Uterus (tissue), 4 donors: ENCODE data around the gene USP46. TPM values are rescaled to one million over a fixed set of nuclear protein-coding genes. Genes with fewer than 3 reads are reported as not detected.

Experiments used
- DNase-seq, 2 donors: peaks; one replicate each; pipeline ENCODE4 v3.0.0-alpha.2; 2019 to 2020
- H3K27ac ChIP-seq, 2 donors: fragments of 200-600 bp; sonication (generic); 1 replicate in 1 of 2; 2 replicates in 1 of 2; pipeline ENCODE4 v1.5.1; 2016 to 2018
- H3K27me3 ChIP-seq, 2 donors: fragments of 200-600 bp; sonication (generic); one replicate each; pipeline ENCODE4 v1.5.1; 2018 to 2019; ENCODE audit warnings: control low read depth in 1 of 2
- H3K36me3 ChIP-seq, 2 donors: fragments of 200-600 bp; sonication (generic); one replicate each; pipeline ENCODE4 v1.5.1; 2019; ENCODE audit warnings: control low read depth in 1 of 2
- H3K4me1 ChIP-seq, 2 donors: fragments of 200-600 bp; sonication (generic); one replicate each; pipeline ENCODE4 v1.5.1; 2018 to 2019; ENCODE audit warnings: control low read depth in 1 of 2
- H3K4me3 ChIP-seq, 2 donors: fragments of 200-600 bp; sonication (generic); 1 replicate in 1 of 2; 2 replicates in 1 of 2; pipeline ENCODE4 v1.5.1; 2018 to 2019; ENCODE audit warnings: mild to moderate bottlenecking in 1 of 2
- H3K9me3 ChIP-seq, 2 donors: fragments of 200-600 bp; sonication (generic); one replicate each; pipeline ENCODE4 v1.5.1; 2019; ENCODE audit warnings: control low read depth in 1 of 2
- CTCF ChIP-seq, 4 experiments: fragments of 200-600 bp in 2 of 4; fragments of 450-650 bp in 2 of 4; sonication (generic) in 2 of 4; IDR thresholded peaks; one replicate each; pipeline ENCODE4 v1.5.1; 2016 to 2019; ENCODE audit warnings: antibody characterized with exemption in 4 of 4, mild to moderate bottlenecking in 2 of 4, moderate library complexity in 1 of 4
- POLR2A ChIP-seq, 2 donors: fragments of 450-650 bp; IDR thresholded peaks; one replicate each; pipeline ENCODE4 v1.6.1; 2016; ENCODE audit warnings: antibody characterized with exemption in 2 of 2, mild to moderate bottlenecking in 1 of 2, moderate library complexity in 1 of 2
- intact Hi-C: fragments of 100-400 bp; cut with DNase I; formaldehyde crosslinking; loops from one replicate; pipeline ENCODE4 v1.15.1; 2023; ENCODE audit warnings: low total_unique reads
- total RNA-seq, 4 donors: library from RNA; depleted of rRNA in 3 of 4; stranded (reverse); fragments of >200 nt in 3 of 4; gene quantifications; one replicate each; pipeline versions ENCODE4 v1.1.0 to v1.2.4, GENCODE V29; 2014 to 2023
- donor health status: DM: yes; HTN: yes; CAD: no.

Gene USP46
- total RNA-seq, 4 donors from 2014 or later, result 0.51 to 33.5 (median 16.5) TPM

DNA sequence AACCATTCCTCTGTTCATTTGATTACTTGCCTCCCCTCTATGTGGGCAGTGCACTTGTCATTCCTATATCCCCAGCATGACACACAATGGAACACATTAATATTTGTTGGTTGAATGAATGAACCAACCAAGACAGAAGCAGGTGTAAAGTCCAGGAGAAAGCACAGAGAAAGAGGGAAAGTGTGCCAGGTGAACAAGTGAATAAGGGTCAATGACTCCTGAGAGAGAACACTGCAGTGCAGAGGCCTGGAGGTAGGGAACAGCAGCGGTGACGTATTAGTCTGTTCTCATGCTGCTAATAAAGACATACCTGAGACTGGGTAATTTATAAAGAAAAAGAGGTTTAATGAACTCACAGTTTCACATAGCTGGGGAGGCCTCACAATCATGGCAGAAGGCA is 53.1 kb downstream of the USP46 start:
- Histone ChIP-seq H3K4me1 (no peaks in the 10 kb centered on the region), H3K27ac (no peak overlapping the region), H3K4me3 (no peak overlapping the region), H3K9me3 (no peaks in the 10 kb centered on the region), H3K36me3 (no peaks in the 10 kb centered on the region), H3K27me3 (no peaks in the 10 kb centered on the region)
- intact Hi-C loops, result no loop called here
- no peak for TF ChIP-seq POLR2A (IDR thresholded peaks at IDR 0.05)
- no peak for DNase-seq

GRCh38 chr4:52604215-52604614 is 54.9 kb downstream of the USP46 start:
- intact Hi-C loops, result no loop called here
- TF ChIP-seq CTCF (IDR thresholded peaks at IDR 0.05), result no peak
- TF ChIP-seq POLR2A (IDR thresholded peaks at IDR 0.05), result no peak
- DNase-seq, result no peak
- no peaks in the 10 kb centered on the region for H3K9me3 ChIP-seq
- no peaks in the 10 kb centered on the region for H3K4me1 ChIP-seq
- H3K27ac ChIP-seq, result no peak overlapping the region
- no peak overlapping the region for H3K4me3 ChIP-seq
- H3K36me3 ChIP-seq, result no peaks in the 10 kb centered on the region
- no peaks in the 10 kb centered on the region for H3K27me3 ChIP-seq

DNA sequence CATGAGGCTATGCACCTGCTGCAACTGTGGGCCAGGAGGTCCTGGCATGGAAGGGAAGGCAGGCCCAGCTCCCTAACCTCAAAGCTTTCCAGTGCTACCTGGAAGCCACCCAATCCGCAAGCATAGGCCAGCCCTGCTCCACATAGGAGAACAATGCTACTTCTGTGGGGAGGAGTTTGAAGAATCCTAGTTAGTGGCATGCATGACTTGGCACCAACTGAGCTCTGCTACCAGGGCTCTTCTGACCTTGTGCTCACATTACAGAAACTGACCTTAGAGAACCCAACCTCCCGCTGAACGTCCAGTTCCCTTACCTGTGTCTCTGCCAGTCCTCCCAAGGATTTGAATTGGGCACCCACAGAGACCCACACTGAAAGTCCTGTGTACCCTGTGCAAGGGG is 58.8 kb downstream of the USP46 start:
- Histone ChIP-seq H3K4me3 (no peak overlapping the region), H3K4me1 (no peaks in the 10 kb centered on the region), H3K27ac (no peak overlapping the region), H3K36me3 (no peaks in the 10 kb centered on the region), H3K27me3 (no peaks in the 10 kb centered on the region), H3K9me3 (no peaks in the 10 kb centered on the region)
- no peak for TF ChIP-seq POLR2A (IDR thresholded peaks at IDR 0.05)
- TF ChIP-seq CTCF (IDR thresholded peaks at IDR 0.05), result no peak
- no peak for DNase-seq
- intact Hi-C loops, result no loop called here

DNA sequence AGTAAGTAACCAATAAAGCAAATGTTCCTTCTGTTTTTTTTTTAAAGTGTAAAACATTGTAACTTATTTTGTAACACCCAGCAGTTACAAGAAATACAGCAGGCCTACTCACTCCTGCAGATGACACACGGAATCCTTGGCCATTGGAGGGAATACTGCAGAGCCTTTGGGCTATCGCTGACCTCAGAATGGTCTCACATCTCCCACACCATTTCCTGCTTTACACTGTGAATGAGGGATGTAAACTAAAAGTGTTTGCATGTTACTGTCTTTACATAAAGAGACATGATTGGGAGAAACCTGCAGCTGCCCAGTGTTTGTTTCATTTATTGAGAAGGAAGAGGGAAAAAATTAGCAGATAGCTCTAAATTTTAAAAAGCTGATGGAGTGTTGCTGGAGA is 64.1 kb downstream of the USP46 start:
- no peak for DNase-seq
- TF ChIP-seq CTCF (IDR thresholded peaks at IDR 0.05) (no peak), POLR2A (IDR thresholded peaks at IDR 0.05) (no peak)
- intact Hi-C loops, result no loop called here

DNA sequence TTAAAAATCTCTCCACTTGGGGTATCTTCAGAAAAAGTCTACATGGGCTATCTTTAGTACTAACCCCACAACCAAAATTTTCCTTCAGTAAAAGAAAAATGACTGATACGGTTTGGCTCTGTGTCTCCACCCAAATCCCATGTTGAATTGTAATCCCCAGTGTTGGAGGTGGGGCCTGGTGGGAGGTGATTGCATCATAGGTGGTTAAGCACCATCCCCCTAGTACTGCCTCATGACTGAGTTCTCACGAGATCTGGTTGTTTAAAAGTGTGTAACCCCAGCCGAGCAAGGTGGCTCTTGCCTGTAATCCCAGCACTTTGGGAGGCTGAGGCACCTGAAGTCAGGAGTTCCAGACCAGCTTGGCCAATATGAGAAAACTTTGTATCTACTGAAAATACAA is 66.8 kb downstream of the USP46 start:
- Histone ChIP-seq H3K9me3 (no peaks in the 10 kb centered on the region), H3K4me1 (no peaks in the 10 kb centered on the region), H3K36me3 (no peaks in the 10 kb centered on the region), H3K4me3 (no peak overlapping the region), H3K27me3 (no peaks in the 10 kb centered on the region), H3K27ac (no peak overlapping the region)
- intact Hi-C loops, result no loop called here
- no peak for TF ChIP-seq CTCF (IDR thresholded peaks at IDR 0.05)
- no peak for TF ChIP-seq POLR2A (IDR thresholded peaks at IDR 0.05)
- DNase-seq, result no peak

More for the DNA sequence above, 64.1 kb downstream of the USP46 start:
- H3K4me1 ChIP-seq, result no peaks in the 10 kb centered on the region
- H3K9me3 ChIP-seq, result no peaks in the 10 kb centered on the region
- H3K27me3 ChIP-seq, result no peaks in the 10 kb centered on the region
- H3K4me3 ChIP-seq, result no peak overlapping the region
- no peaks in the 10 kb centered on the region for H3K36me3 ChIP-seq
- H3K27ac ChIP-seq, result no peak overlapping the region
